HG03175 (cell line): Measurements from ENCODE around the gene C4orf54.

Experiments used
- ATAC-seq: cut with Tn5 transposase; IDR thresholded peaks from one replicate; pipeline ENCODE4 v1.9.1; 2021; ENCODE audit warnings: mild to moderate bottlenecking, moderate library complexity; ENCODE audit not compliant: unreplicated experiment

The C4orf54 gene

DNA sequence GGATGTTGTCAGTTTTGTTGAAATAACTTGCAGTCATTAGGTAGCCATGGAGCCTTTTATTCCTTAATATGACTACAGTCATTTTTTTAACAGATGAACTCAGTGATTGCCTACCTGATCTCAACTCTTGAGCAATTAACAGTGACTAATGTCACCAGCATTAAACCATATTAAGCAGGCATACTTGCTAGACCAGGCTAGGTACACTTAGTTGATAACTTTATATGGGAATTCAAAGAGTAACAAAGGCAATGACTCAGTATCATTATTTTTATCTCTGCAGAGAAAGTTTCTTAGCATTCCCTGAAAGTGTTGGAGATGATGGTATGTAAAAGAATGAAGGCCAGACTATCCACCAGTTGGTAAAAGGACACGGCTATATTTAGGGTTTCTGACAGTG, at the start of gene C4orf54:
C4orf54 (minus strand) TSS at position 31 of the 400 bp plus-strand sequence. CDS start 3,180 bp downstream, outside the sequence.
- ATAC-seq: no peak

GRCh38 chr4:99705891-99706290, 48.3 kb upstream of the C4orf54 start:
- ATAC-seq: no peak

- no peak for ATAC-seq
Measured at GRCh38 chr4:99696801-99697200, 39.2 kb upstream of the C4orf54 start.

GRCh38 chr4:99693140-99693539, 35.5 kb upstream of the C4orf54 start:
- no peak for ATAC-seq

DNA sequence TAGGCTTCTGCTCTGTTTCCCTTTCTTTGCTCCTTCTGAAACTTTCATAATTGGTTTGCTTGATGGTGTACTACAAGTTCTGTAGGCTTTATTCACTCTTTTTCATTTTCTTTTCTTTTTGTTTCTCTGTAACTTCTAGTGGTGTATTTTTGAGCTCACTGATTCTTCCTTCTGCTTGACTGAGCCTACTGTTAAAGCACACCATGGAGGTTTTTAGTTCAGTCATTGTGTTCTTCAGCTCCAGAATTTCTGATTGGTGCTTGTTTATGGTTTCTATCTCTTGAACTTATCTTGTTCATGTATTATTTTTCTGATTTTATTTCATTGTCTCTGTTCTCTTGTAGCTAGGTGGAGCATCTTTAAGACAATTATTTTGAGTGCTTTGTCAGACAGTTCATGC, 33.4 kb upstream of the C4orf54 start:
- ATAC-seq: no peak

DNA sequence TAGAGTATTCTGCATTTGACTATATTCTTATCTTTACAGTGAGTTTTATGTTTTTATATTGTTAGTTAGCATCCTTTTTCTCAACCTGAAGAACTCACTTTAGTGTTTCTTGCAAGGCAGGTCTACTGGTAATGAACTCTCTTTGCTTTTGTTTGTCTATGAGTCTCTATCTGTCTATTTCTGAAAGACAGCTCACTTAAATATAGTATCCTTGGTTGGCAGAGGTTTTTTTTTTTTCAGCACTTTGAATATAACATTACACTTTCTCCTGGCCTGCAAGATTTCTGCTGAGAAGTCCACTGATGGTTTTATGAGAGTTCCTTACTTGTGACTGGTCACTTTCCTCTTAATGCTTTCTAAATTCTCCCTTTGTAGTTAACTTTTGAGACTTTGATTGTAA, 32.8 kb upstream of the C4orf54 start:
- no peak for ATAC-seq

GRCh38 chr4:99687120-99687519, 29.5 kb upstream of the C4orf54 start:
- no peak for ATAC-seq

- no peak for ATAC-seq
Measured at GRCh38 chr4:99685234-99685633, 27.6 kb upstream of the C4orf54 start.

DNA sequence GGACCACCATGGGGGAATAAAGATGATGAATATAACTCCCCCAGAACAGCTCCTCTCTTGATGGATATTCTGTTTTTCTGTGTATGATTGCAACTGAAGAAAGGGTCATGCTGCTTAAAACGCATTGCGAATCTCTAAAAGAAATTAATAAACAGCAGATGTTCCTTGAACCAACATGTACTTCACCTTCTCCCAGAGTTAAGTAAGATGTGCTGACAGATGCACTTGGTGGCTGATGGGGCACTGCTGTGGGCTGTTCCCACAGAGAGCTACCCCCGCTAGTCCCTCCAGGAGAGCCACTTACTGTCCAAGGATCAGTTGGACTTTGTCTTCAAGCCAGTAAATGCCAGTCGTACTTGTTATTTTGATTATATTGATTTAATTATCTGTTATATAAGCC, 26.3 kb upstream of the C4orf54 start:
- no peak for ATAC-seq

DNA sequence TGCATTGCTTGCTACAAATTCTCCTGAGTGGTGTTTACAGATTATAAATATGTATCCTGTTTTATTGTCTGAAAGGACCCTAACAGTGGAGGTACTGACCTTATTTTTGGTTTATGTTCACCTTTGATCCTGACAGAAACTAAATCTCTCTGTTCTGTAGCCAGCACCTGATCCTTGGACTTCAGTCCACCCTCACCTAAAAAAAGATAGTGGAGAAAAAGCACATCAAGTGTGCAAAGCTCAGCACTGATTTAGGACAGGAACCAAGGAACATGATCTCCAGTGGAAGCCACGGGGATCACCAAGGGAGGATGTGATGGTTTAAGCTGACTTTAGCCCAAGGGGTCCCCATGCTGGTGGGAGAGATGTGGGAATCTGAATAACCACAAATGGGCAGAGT, 22.3 kb upstream of the C4orf54 start:
- ATAC-seq: no peak

- no peak for ATAC-seq
Measured at GRCh38 chr4:99679204-99679603, 21.6 kb upstream of the C4orf54 start.

DNA sequence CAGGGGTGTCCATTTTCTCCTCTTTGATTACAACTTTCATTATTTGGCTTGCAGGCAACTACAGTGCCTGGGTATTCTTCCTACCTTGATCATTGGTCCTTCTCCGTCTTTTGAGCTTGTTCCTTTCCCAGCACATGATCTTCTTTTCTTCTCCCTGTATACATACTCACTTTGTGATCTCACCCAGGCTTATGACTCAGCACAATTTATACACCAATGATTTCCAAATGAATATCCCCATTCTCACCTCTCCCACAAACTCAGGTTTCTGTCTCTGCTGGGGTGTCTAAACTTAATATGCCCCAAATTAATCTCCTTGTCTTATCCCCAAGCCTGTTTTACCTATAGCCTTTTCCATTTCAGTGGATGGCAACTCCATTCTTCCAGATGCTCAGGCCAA, 19.5 kb upstream of the C4orf54 start:
- ATAC-seq: no peak

- ATAC-seq: no peak
Measured at GRCh38 chr4:99670409-99671073, 12.9 kb upstream of the C4orf54 start.

DNA sequence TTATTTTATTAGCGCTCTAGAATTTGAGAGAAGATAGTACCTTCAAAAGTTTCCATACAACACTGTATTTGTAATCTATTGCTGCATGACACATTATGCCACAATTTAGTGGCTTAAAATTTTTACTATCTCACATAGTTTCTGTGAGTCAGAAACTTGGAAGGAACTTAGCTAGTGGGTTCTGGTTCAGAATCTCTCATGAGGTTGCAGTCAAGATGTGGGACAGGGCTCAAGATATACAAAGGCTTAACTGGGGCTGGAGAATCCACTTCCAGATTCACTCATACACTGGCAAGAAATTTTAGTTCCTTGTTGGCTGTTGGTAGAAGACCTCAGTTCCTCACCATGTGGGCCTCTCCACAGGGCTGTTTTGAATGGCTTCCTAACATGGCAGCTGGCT, 11.5 kb upstream of the C4orf54 start:
- no peak for ATAC-seq

DNA sequence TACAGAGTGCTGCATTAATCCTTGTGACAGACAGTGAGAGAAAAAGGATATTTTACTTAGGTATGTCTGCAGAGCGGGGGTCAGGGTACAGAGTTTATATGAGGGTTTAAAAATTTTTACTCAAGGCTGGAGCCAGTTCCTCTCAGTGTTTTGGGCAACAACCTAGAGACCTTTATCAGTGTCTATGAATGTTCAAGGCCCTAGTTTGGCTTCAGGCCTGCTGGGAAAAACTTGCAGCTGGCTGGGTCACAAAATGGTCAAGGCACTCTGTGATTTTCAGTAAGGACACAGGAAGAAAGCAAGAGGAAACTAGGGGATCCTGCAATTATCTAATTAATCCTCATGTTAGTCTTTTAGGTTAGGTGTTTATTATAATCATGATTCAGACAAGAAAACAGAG, 10.8 kb upstream of the C4orf54 start:
- no peak for ATAC-seq

DNA sequence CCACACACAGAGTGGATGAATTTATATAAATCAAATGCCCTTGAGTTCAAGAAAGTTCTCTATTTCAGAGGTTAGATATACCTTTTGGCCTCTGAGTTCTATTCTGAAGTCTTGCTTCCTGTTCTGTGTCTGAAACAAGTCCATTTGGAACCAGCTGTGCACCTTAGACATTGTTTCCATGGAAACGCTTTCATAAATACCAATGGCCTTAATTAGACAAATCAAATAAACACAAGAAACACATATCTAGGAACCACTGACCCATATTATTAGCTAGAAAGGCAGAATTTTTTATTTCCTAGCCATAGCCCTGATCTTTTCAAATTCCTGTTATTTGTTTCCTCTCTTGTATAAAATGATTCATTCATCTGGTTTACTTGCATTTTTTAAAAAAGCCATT, 8.4 kb upstream of the C4orf54 start:
- ATAC-seq: no peak

- ATAC-seq: no peak
Measured at GRCh38 chr4:99664716-99665115, 7.1 kb upstream of the C4orf54 start.

DNA sequence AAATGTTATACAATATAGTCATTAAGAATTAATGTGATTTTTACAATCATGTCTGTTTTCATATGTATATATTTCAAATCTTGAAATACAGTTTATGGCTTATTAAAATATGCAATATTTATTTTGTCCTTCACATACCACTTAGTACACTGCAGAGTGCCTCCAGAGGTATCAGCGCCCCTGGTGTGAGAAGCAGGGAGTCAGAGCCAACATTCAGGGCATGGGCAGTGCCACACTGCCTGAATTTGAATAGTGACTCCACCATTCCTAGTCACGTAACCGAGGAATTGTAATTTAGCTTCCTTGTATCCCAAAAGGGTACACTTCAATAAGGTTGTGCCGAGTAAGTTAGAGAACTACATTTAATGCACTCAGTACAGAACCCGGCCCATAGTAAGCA, 4.3 kb upstream of the C4orf54 start:
- no peak for ATAC-seq

- ATAC-seq: no peak
Measured at GRCh38 chr4:99658666-99659065, 1.0 kb upstream of the C4orf54 start.

- no peak for ATAC-seq
Measured at GRCh38 chr4:99655308-99656081, 2.1 kb downstream of the C4orf54 start.

GRCh38 chr4:99654361-99654761, 3.3 kb downstream of the C4orf54 start:
- no peak for ATAC-seq

DNA sequence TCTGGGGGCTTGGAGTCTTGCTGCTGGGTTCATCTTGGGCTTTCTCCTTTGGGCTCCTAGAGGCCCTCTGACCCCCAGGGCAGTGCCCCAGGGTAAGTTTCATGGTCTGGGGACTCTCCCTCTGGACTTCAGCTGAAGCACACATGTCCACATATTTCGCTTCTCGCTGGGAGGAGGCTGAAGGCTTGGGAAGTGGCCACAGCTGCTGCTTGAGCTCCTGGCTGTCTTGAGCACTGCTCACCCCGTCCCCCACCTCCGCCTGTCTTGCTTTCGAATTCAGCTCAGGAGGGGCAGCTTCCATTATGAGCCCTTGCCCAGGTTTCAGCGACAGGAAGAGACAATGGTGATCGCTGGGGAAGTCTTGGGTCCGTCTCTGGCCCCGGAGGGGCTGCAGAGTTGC, 3.7 kb downstream of the C4orf54 start:
- ATAC-seq: no peak
